Measurements from ENCODE around the gene MAN2A2.

The MAN2A2 gene

DNA sequence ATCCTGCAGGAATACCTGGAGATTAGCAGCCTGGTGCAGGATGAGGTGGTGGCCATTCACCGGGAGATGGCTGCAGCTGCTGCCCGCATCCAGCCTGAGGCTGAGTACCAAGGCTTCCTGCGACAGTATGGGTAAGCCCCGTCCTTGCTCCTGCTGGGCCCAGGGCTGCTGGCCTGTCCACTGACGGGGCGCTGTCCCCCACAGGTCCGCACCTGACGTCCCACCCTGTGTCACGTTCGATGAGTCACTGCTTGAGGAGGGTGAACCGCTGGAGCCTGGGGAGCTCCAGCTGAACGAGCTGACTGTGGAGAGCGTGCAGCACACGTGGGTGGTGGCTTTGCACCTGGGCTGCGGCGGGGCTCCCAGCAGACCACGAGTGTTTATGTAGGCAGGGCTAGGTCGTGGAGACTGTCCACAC, 13.8 kb upstream of the MAN2A2 start:
- TF ChIP-seq, protein P1, sequence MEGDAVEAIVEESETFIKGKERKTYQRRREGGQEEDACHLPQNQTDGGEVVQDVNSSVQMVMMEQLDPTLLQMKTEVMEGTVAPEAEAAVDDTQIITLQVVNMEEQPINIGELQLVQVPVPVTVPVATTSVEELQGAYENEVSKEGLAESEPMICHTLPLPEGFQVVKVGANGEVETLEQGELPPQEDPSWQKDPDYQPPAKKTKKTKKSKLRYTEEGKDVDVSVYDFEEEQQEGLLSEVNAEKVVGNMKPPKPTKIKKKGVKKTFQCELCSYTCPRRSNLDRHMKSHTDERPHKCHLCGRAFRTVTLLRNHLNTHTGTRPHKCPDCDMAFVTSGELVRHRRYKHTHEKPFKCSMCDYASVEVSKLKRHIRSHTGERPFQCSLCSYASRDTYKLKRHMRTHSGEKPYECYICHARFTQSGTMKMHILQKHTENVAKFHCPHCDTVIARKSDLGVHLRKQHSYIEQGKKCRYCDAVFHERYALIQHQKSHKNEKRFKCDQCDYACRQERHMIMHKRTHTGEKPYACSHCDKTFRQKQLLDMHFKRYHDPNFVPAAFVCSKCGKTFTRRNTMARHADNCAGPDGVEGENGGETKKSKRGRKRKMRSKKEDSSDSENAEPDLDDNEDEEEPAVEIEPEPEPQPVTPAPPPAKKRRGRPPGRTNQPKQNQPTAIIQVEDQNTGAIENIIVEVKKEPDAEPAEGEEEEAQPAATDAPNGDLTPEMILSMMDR (IDR thresholded peaks at IDR 0.05): no peak
- Histone ChIP-seq H3K4me3 (ENCODE audit: low read depth in 1 of 2, low read length in 1 of 2) (no peak overlapping the region), H3K27ac (no peak overlapping the region), H3K4me1 (ENCODE audit: control insufficient read depth in 1 of 2, insufficient read depth in 1 of 2, low read depth in 1 of 2, low read length in 1 of 2) (peaks cover 27 to 33% of the 10 kb centered on the region in 2 experiments), H3K27me3 (no peaks in the 10 kb centered on the region), H3K36me3 (peaks cover 83% of the 10 kb centered on the region), H3K9me3 (no peaks in the 10 kb centered on the region)

DNA sequence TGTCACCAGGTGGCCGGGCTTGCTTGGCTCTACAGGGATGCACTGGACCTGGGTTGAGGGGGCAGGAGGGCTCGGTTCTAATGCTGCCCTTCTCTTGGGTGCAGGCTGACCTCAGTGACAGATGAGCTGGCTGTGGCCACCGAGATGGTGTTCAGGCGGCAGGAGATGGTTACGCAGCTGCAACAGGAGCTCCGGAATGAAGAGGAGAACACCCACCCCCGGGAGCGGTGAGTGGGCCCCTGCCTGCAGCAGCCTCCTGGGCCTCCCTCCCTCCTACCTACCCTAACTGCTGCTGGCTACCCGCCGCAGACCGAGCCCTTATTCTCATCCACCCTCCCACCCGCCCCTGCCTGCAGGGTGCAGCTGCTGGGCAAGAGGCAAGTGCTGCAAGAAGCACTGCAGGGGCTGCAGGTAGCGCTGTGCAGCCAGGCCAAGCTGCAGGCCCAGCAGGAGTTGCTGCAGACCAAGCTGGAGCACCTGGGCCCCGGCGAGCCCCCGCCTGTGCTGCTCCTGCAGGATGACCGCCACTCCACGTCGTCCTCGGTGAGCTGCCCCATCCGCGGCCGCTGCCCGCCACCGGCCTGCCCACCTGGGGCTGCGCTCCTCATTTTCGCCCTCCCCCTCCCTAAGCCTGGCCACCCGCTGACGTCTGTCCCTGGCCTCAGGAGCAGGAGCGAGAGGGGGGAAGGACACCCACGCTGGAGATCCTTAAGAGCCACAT, 13.2 kb upstream of the MAN2A2 start:
- TF ChIP-seq, protein P1 (IDR thresholded peaks at IDR 0.05): no peak
- no peaks in the 10 kb centered on the region for H3K27me3 ChIP-seq
- peaks cover 27 to 31% of the 10 kb centered on the region in 2 experiments for H3K4me1 ChIP-seq (ENCODE audit: control insufficient read depth in 1 of 2, insufficient read depth in 1 of 2, low read depth in 1 of 2, low read length in 1 of 2)
- no peaks in the 10 kb centered on the region for H3K9me3 ChIP-seq
- H3K4me3 ChIP-seq (ENCODE audit: low read depth in 1 of 2, low read length in 1 of 2): no peak overlapping the region
- H3K36me3 ChIP-seq: peaks cover 89% of the 10 kb centered on the region
- H3K27ac ChIP-seq: no peak overlapping the region

DNA sequence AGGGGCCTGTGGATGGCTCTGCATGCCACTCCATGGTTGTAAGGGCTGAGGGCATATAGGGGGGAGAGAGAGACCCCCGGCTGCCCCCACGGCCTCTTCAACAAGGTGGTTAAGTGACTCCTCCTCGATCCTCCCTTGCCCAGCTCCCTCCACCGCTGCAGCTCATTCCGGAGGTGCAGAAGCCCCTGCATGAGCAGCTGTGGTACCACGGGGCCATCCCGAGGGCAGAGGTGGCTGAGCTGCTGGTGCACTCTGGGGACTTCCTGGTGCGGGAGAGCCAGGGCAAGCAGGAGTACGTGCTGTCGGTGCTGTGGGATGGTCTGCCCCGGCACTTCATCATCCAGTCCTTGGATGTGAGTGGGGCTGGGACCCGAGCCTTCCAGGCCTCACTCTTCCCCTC, 12.3 kb upstream of the MAN2A2 start:
- Histone ChIP-seq H3K9me3 (no peaks in the 10 kb centered on the region), H3K27me3 (no peaks in the 10 kb centered on the region), H3K4me3 (ENCODE audit: low read depth in 1 of 2, low read length in 1 of 2) (no peak overlapping the region), H3K27ac (no peak overlapping the region), H3K4me1 (ENCODE audit: control insufficient read depth in 1 of 2, insufficient read depth in 1 of 2, low read depth in 1 of 2, low read length in 1 of 2) (peaks cover 19 to 21% of the 10 kb centered on the region in 2 experiments), H3K36me3 (peaks cover 99% of the 10 kb centered on the region)
- TF ChIP-seq, protein P1 (IDR thresholded peaks at IDR 0.05): no peak

DNA sequence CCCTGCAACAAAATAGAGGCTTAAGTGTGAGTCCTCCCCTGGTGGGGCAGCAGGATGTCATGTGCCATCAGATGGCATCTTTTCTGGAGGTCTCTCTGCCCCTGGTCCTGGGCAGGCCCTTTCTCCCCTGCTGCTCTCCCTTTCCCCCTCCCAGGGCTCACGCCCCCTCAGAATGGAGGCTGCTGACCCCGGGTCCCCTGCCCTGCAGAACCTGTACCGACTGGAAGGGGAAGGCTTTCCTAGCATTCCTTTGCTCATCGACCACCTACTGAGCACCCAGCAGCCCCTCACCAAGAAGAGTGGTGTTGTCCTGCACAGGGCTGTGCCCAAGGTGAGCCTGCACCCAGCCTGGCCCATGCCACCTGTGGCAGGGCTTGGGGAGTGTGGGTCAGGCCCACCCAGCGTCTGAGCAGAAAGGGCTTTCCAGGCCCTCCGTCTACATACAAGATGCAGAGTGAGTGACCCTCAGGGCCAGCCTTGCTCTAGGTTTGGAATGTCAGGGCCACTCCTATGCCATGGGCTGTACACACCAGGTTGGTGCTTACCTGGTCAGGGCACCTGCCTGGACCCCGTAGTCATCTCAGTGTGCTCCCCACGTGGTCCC, 11.7 kb upstream of the MAN2A2 start:
- no peak overlapping the region for H3K4me3 ChIP-seq (ENCODE audit: low read depth in 1 of 2, low read length in 1 of 2)
- H3K9me3 ChIP-seq: no peaks in the 10 kb centered on the region
- peaks cover 100% of the 10 kb centered on the region for H3K36me3 ChIP-seq
- H3K27ac ChIP-seq: no peak overlapping the region
- H3K27me3 ChIP-seq: no peaks in the 10 kb centered on the region
- H3K4me1 ChIP-seq (ENCODE audit: control insufficient read depth in 1 of 2, insufficient read depth in 1 of 2, low read depth in 1 of 2, low read length in 1 of 2): peaks cover 13 to 15% of the 10 kb centered on the region in 2 experiments
- TF ChIP-seq, protein P1 (IDR thresholded peaks at IDR 0.05): no peak

DNA sequence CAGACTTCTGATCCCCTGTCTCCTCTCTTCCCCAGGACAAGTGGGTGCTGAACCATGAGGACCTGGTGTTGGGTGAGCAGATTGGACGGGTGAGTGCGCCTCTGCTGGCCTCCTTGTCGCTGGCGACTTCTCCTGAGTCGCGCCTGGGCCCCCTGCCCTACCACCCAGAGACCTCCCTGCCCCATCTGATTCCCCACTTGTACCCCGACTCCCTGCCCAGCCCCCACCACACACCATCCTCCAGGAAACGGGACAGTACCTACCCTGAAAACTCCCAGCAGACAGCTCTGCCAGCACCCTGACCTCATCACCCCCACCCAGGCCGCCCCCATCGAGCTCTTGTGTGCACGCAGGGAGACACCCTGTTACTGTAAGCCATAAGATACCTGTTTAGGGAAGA, 11.1 kb upstream of the MAN2A2 start:
- Histone ChIP-seq H3K4me3 (ENCODE audit: low read depth in 1 of 2, low read length in 1 of 2) (no peak overlapping the region), H3K36me3 (peaks cover 100% of the 10 kb centered on the region), H3K9me3 (no peaks in the 10 kb centered on the region), H3K4me1 (ENCODE audit: control insufficient read depth in 1 of 2, insufficient read depth in 1 of 2, low read depth in 1 of 2, low read length in 1 of 2) (peaks cover 7 to 10% of the 10 kb centered on the region in 2 experiments), H3K27ac (no peak overlapping the region), H3K27me3 (no peaks in the 10 kb centered on the region)
- TF ChIP-seq, protein P1 (IDR thresholded peaks at IDR 0.05): no peak

All from neutrophil (primary cell).